Measurements from ENCODE around the gene C21orf58. TPM values are rescaled to one million over a fixed set of nuclear protein-coding genes. Genes with fewer than 3 reads are reported as not detected.
A peak's percentile ranks its signal among the peaks of the same experiment; 100 is the strongest.

The C21orf58 gene
- total RNA-seq, 1 experiment from 2014 or later: 10.8 TPM

DNA sequence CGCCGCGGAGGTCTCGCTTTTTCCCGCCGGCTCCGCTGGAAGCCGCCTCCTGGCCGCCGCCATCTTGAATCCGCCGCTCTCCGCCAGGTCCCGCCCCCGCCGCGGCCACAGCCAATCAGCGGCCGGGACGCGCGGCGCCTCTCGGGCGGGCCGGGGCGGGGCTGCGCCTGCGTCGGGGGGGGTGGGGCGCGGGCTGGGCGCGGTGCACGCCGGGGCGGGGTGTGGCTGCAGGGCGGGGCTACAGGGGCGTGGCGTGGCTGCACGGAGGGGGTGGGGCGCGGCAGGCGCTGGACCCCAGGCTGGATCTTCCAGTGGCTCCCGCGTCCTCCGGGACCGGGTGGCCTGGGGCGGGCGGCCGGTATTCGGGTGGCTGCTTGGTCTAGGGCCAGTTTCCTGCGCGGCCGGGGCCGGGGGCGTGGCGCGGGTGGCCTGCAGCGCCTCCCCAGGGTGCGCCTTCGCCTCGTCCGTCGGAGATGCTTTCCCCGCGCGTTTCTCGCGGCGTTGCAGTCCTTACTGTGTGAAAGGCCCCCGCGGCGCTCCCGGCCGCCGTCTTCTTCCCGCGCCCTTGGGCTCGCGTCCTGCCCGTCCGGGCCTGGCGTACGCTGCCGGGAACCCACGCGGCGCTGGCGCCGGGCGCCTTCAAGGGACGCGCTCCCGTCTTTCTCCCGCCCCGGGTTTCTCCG lies 861 bp upstream of the C21orf58 start:
- RAD21 ChIA-PET (ENCODE audit: low non-redundant PET in 1 of 2, low total read pairs in 2 of 2, uncharacterized antibody in 2 of 2, unreplicated experiment in 2 of 2): interaction anchor here in 1 of 2 experiments (1.4 kb wide), 1 partner anchor 181 kb away, joined by 4 read pairs; no protein-coding TSS in a partner anchor
- H3K27me3 ChIP-seq (ENCODE audit: insufficient read depth, low read length): no peaks in the 10 kb centered on the region
- H3K27ac ChIP-seq (ENCODE audit: low read depth, low read length): peak overlapping the region; percentile 96
- no peaks in the 10 kb centered on the region for H3K9me2 ChIP-seq (ENCODE audit: insufficient read depth)
- H3K79me2 ChIP-seq (ENCODE audit: insufficient read depth, low read length): peaks cover 60% of the 10 kb centered on the region
- CTCF ChIA-PET: interaction anchor here (0.9 to 1.6 kb wide), 4 partner anchors 11 to 181 kb away, joined by 3 to 14 read pairs (median 3); partner anchors contain the start of gene LSS
- intact Hi-C loops (cut with micrococcal nuclease): loop anchor here (2.0 to 10.0 kb wide), 4 partner anchors 96 to 350 kb away; partner anchors contain the start of genes DIP2A and LSS
- H3K4me2 ChIP-seq (ENCODE audit: low read length): peak overlapping the region; percentile 81
- peak; percentile 92 for TF ChIP-seq YY1 (IDR thresholded peaks at IDR 0.05; ENCODE audit: extremely low read depth, insufficient replicate concordance, low read depth, low read length)
- TF ChIP-seq, protein P1, sequence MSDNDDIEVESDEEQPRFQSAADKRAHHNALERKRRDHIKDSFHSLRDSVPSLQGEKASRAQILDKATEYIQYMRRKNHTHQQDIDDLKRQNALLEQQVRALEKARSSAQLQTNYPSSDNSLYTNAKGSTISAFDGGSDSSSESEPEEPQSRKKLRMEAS (IDR thresholded peaks at IDR 0.05): no peak
- TF ChIP-seq POLR2AphosphoS5 (IDR thresholded peaks at IDR 0.05; ENCODE audit: low read depth, low read length): peak; percentile 80
- TF ChIP-seq, protein P2, sequence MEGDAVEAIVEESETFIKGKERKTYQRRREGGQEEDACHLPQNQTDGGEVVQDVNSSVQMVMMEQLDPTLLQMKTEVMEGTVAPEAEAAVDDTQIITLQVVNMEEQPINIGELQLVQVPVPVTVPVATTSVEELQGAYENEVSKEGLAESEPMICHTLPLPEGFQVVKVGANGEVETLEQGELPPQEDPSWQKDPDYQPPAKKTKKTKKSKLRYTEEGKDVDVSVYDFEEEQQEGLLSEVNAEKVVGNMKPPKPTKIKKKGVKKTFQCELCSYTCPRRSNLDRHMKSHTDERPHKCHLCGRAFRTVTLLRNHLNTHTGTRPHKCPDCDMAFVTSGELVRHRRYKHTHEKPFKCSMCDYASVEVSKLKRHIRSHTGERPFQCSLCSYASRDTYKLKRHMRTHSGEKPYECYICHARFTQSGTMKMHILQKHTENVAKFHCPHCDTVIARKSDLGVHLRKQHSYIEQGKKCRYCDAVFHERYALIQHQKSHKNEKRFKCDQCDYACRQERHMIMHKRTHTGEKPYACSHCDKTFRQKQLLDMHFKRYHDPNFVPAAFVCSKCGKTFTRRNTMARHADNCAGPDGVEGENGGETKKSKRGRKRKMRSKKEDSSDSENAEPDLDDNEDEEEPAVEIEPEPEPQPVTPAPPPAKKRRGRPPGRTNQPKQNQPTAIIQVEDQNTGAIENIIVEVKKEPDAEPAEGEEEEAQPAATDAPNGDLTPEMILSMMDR (IDR thresholded peaks at IDR 0.05 in 2 of 3, conservative IDR thresholded peaks at IDR 0.05 in 1 of 3; ENCODE audit: borderline replicate concordance in 1 of 3, insufficient read depth in 1 of 3, low read depth in 2 of 3, low read length in 2 of 3): 0 out of 6 replicates have a peak, but pooled peaks of 1 of the 3 experiments have one; percentile 5
- peak; percentile 78 for ATAC-seq
- peak overlapping the region; percentile 98 for H3K9ac ChIP-seq (ENCODE audit: low read length)
- DNase-seq (ENCODE audit: low read depth, low spot score): peak; percentile 46
- H4K20me1 ChIP-seq (ENCODE audit: insufficient read depth): no peaks in the 10 kb centered on the region
- peaks cover 5 to 12% of the 10 kb centered on the region in 2 experiments; a peak in 3 of 4 replicates for H3K36me3 ChIP-seq (ENCODE audit: control insufficient read depth in 1 of 2, insufficient read depth in 2 of 2, low read length in 2 of 2)
- no TSS peak for BruUV-seq (replicated peaks)
- H3K4me3 ChIP-seq (replicated peaks in 1 of 2; ENCODE audit: low read depth in 1 of 2, low read length in 2 of 2): peak overlapping the region; percentile 89 to 93
- POLR2A ChIA-PET: no interaction called here
- H3K4me1 ChIP-seq (ENCODE audit: control insufficient read depth in 1 of 2, insufficient read depth in 2 of 2, low read length in 2 of 2): peaks cover 20 to 29% of the 10 kb centered on the region in 2 experiments
- no peak overlapping the region for H2AFZ ChIP-seq (ENCODE audit: low read depth, low read length, poor library complexity, severe bottlenecking)
- no peaks in the 10 kb centered on the region for H3K9me3 ChIP-seq (ENCODE audit: control insufficient read depth in 1 of 2, insufficient read depth in 1 of 2, low read depth in 1 of 2, low read length in 2 of 2)
